DND-41 (cell line): ENCODE measurements around the gene SUB1.

ENCODE experiments used
- ATAC-seq: fragments of 200-7000 bp; cut with Tn5 transposase; 3 replicates; pipeline ENCODE4 v1.9.1; 2021; ENCODE audit warnings: low read depth; ENCODE audit not compliant: insufficient read depth
- DNase-seq: peaks from one replicate; pipeline ENCODE4 v3.0.0-alpha.2; 2020
- H2AFZ ChIP-seq: 2 replicates; pipeline ENCODE4 v1.6.0; 2012; ENCODE audit warnings: low read depth, low read length
- H3K27ac ChIP-seq: 2 replicates; pipeline ENCODE4 v1.5.1; 2012; ENCODE audit warnings: low read length, inconsistent platforms
- H3K27me3 ChIP-seq: fragments of 200-600 bp; sonication (generic); 2 replicates; pipeline ENCODE4 v1.6.0; 2012; ENCODE audit warnings: low read length, mild to moderate bottlenecking, inconsistent platforms; ENCODE audit not compliant: insufficient read depth, poor library complexity
- H3K36me3 ChIP-seq: 2 replicates; pipeline ENCODE4 v1.5.1; 2012; ENCODE audit warnings: low read length, inconsistent platforms; ENCODE audit not compliant: insufficient read depth
- H3K4me1 ChIP-seq: 2 replicates; pipeline ENCODE4 v1.5.1; 2012; ENCODE audit warnings: mild to moderate bottlenecking, low read length; ENCODE audit not compliant: insufficient read depth
- H3K4me2 ChIP-seq: 2 replicates; pipeline ENCODE4 v1.6.0; 2012; ENCODE audit warnings: mild to moderate bottlenecking, moderate library complexity, low read length, inconsistent platforms; ENCODE audit not compliant: insufficient read depth
- H3K4me3 ChIP-seq, 2 experiments: fragments of 200-600 bp in 1 of 2; shearing (Covaris generic) in 1 of 2; 2 replicates each; pipeline ENCODE4 v1.5.1; 2012 to 2016; ENCODE audit warnings: inconsistent platforms in 2 of 2, low read length in 2 of 2, mild to moderate bottlenecking in 2 of 2, low read depth in 1 of 2, moderate library complexity in 1 of 2
- H3K79me2 ChIP-seq: 2 replicates; pipeline ENCODE4 v1.6.0; 2012; ENCODE audit warnings: low read length, inconsistent platforms; ENCODE audit not compliant: insufficient read depth
- H3K9ac ChIP-seq: 2 replicates; pipeline ENCODE4 v1.6.0; 2012; ENCODE audit warnings: low read depth, mild to moderate bottlenecking, inconsistent platforms, low read length, moderate library complexity
- H3K9me3 ChIP-seq: 2 replicates; pipeline ENCODE4 v1.5.1; 2012; ENCODE audit warnings: low read length, moderate library complexity, mild to moderate bottlenecking, inconsistent platforms; ENCODE audit not compliant: insufficient read depth, severe bottlenecking
- H4K20me1 ChIP-seq: 2 replicates; pipeline ENCODE4 v1.6.0; 2012; ENCODE audit warnings: low read length; ENCODE audit not compliant: insufficient read depth
- CTCF ChIP-seq: IDR thresholded peaks from 2 replicates; pipeline ENCODE4 v1.5.1; 2012; ENCODE audit warnings: borderline replicate concordance, low read length, moderate library complexity, mild to moderate bottlenecking; ENCODE audit not compliant: poor library complexity, severe bottlenecking; ENCODE audit errors: extremely low read depth
- EZH2 ChIP-seq: IDR thresholded peaks from 3 replicates; pipeline ENCODE4 v1.6.1; 2012; ENCODE audit warnings: borderline replicate concordance, low read depth, mild to moderate bottlenecking, moderate library complexity, low read length, inconsistent platforms; ENCODE audit not compliant: severe bottlenecking

SUB1 gene

GRCh38 chr5:32543291-32543690 lies 42.1 kb upstream of the SUB1 start:
- no peaks in the 10 kb centered on the region for H3K4me1 ChIP-seq
- no peak overlapping the region for H3K27ac ChIP-seq
- ATAC-seq (no peak), DNase-seq (no peak)
- H3K4me2 ChIP-seq = no peak overlapping the region
- H3K9me3 ChIP-seq = no peaks in the 10 kb centered on the region
- no peaks in the 10 kb centered on the region for H3K79me2 ChIP-seq
- TF ChIP-seq EZH2 (no peak), CTCF (no peak)
- H3K36me3 ChIP-seq = no peaks in the 10 kb centered on the region
- no peak overlapping the region for H3K9ac ChIP-seq
- no peaks in the 10 kb centered on the region for H3K27me3 ChIP-seq
- H2AFZ ChIP-seq = no peak overlapping the region
- no peaks in the 10 kb centered on the region for H4K20me1 ChIP-seq
- H3K4me3 ChIP-seq = no peak overlapping the region

- Histone ChIP-seq H2AFZ (no peak overlapping the region), H3K27ac (no peak overlapping the region), H3K9ac (no peak overlapping the region), H3K27me3 (no peaks in the 10 kb centered on the region), H4K20me1 (no peaks in the 10 kb centered on the region), H3K4me1 (no peaks in the 10 kb centered on the region), H3K79me2 (no peaks in the 10 kb centered on the region), H3K9me3 (no peaks in the 10 kb centered on the region), H3K36me3 (no peaks in the 10 kb centered on the region), H3K4me2 (no peak overlapping the region), H3K4me3 (no peak overlapping the region)
- no peak for DNase-seq
- no peak for ATAC-seq
- TF ChIP-seq EZH2 (no peak), CTCF (no peak)
These were observed 40.1 kb upstream of the SUB1 start for GRCh38 chr5:32545102-32545800.

DNA sequence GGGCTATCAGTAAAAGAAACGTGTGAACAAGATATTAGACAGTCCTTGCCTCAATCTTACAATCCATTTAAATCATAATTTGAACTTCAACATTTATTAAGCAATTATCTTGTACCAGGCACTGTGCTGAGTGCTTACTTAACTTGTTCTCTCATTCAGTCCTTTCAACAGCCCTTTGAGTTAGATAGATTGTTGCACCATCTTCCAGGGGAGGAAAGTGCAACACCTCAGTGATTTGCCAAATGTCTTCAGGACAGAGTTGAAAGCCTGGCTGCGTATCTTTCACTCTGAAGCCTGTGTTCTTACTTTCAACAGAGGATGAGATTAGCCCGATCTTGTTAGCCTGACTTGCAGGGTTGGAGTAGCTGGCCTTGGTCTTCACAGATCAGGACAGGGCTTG lies 34.2 kb upstream of the SUB1 start:
- H3K79me2 ChIP-seq = no peaks in the 10 kb centered on the region
- no peak overlapping the region for H2AFZ ChIP-seq
- H4K20me1 ChIP-seq = no peaks in the 10 kb centered on the region
- H3K4me1 ChIP-seq = no peaks in the 10 kb centered on the region
- TF ChIP-seq EZH2 = no peak
- no peak for TF ChIP-seq CTCF
- no peak for ATAC-seq
- DNase-seq = no peak
- no peak overlapping the region for H3K9ac ChIP-seq
- no peak overlapping the region for H3K27ac ChIP-seq
- H3K4me3 ChIP-seq = no peak overlapping the region
- no peaks in the 10 kb centered on the region for H3K9me3 ChIP-seq
- no peak overlapping the region for H3K4me2 ChIP-seq
- no peaks in the 10 kb centered on the region for H3K27me3 ChIP-seq
- no peaks in the 10 kb centered on the region for H3K36me3 ChIP-seq
